ENCODE data around the gene TAOK1. TPM values are rescaled to one million over a fixed set of nuclear protein-coding genes. Genes with fewer than 3 reads are reported as not detected.

TAOK1 gene
- total and polyA plus RNA-seq, 4 donors: 4.3 to 20.5 (median 12.6) TPM

- H3K9ac ChIP-seq (ENCODE audit: low read depth in 1 of 2, low read length in 2 of 2): no peak overlapping the region
Observed at GRCh38 chr17:29347831-29348629, 42.1 kb upstream of the TAOK1 start.

GRCh38 chr17:29349409-29349808 is 40.8 kb upstream of the TAOK1 start:
- Histone ChIP-seq H3K27me3 (ENCODE audit: control insufficient read depth in 4 of 4, insufficient read depth in 4 of 4, low read length in 3 of 4) (no peaks in the 10 kb centered on the region), H3K27ac (ENCODE audit: low read depth in 1 of 2, low read length in 2 of 2) (no peak overlapping the region), H3K36me3 (ENCODE audit: control insufficient read depth in 4 of 4, insufficient read depth in 3 of 4, low read depth in 1 of 4, low read length in 3 of 4) (no peaks in the 10 kb centered on the region), H3K9me3 (ENCODE audit: control insufficient read depth in 4 of 4, low read length in 3 of 4) (no peaks in the 10 kb centered on the region), H3K4me1 (ENCODE audit: control insufficient read depth in 4 of 4, insufficient read depth in 4 of 4, low read length in 3 of 4) (no peaks in the 10 kb centered on the region), H3K9ac (ENCODE audit: low read depth in 1 of 2, low read length in 2 of 2) (no peak overlapping the region), H3K4me3 (ENCODE audit: low read depth in 1 of 3, low read length in 3 of 3) (no peak overlapping the region)
- TF ChIP-seq MAX (IDR thresholded peaks at IDR 0.05): no peak
- no peak for DNase-seq (ENCODE audit: low spot score)
- WGBS: 91% methylated on average over 2 of the region's 2 CpGs

More at GRCh38 chr17:29347831-29348629, 42.1 kb upstream of the TAOK1 start:
- no peaks in the 10 kb centered on the region for H3K4me1 ChIP-seq (ENCODE audit: control insufficient read depth in 4 of 4, insufficient read depth in 4 of 4, low read length in 3 of 4)
- H3K4me3 ChIP-seq (ENCODE audit: low read depth in 1 of 3, low read length in 3 of 3): no peak overlapping the region
- H3K9me3 ChIP-seq (ENCODE audit: control insufficient read depth in 4 of 4, low read length in 3 of 4): no peaks in the 10 kb centered on the region
- no peak overlapping the region for H3K27ac ChIP-seq (ENCODE audit: low read depth in 1 of 2, low read length in 2 of 2)
- no peak for TF ChIP-seq YY1 (IDR thresholded peaks at IDR 0.05)
- TF ChIP-seq EGR1 (IDR thresholded peaks at IDR 0.05; ENCODE audit: low read depth in 2 of 2): no peak
- TF ChIP-seq HNF4A (conservative IDR thresholded peaks at IDR 0.05): no peak
- TF ChIP-seq FOXA2 (IDR thresholded peaks at IDR 0.05): no peak
- TF ChIP-seq NR2F2 (IDR thresholded peaks at IDR 0.05): no peak
- no peak for TF ChIP-seq RAD21 (IDR thresholded peaks at IDR 0.05)
- TF ChIP-seq RXRA (IDR thresholded peaks at IDR 0.05): no peak
- TF ChIP-seq HNF4G (IDR thresholded peaks at IDR 0.05): no peak
- no peak for TF ChIP-seq ZBTB33 (IDR thresholded peaks at IDR 0.05)
- no peaks in the 10 kb centered on the region for H3K27me3 ChIP-seq (ENCODE audit: control insufficient read depth in 4 of 4, insufficient read depth in 4 of 4, low read length in 3 of 4)
- H3K36me3 ChIP-seq (ENCODE audit: control insufficient read depth in 4 of 4, insufficient read depth in 3 of 4, low read depth in 1 of 4, low read length in 3 of 4): no peaks in the 10 kb centered on the region
- DNase-seq (ENCODE audit: low spot score): no peak
- 85% methylated on average over 3 of the region's 3 CpGs for WGBS

- 78% methylated on average over 2 of the region's 2 CpGs for WGBS
- Histone ChIP-seq H3K4me3 (ENCODE audit: low read depth in 1 of 3, low read length in 3 of 3) (no peak overlapping the region), H3K4me1 (ENCODE audit: control insufficient read depth in 4 of 4, insufficient read depth in 4 of 4, low read length in 3 of 4) (no peaks in the 10 kb centered on the region), H3K9me3 (ENCODE audit: control insufficient read depth in 4 of 4, low read length in 3 of 4) (no peaks in the 10 kb centered on the region), H3K9ac (ENCODE audit: low read depth in 1 of 2, low read length in 2 of 2) (no peak overlapping the region), H3K27ac (ENCODE audit: low read depth in 1 of 2, low read length in 2 of 2) (no peak overlapping the region), H3K27me3 (ENCODE audit: control insufficient read depth in 4 of 4, insufficient read depth in 4 of 4, low read length in 3 of 4) (no peaks in the 10 kb centered on the region), H3K36me3 (ENCODE audit: control insufficient read depth in 4 of 4, insufficient read depth in 3 of 4, low read depth in 1 of 4, low read length in 3 of 4) (no peaks in the 10 kb centered on the region)
- DNase-seq (ENCODE audit: low spot score): no peak
- no peak for TF ChIP-seq CTCF (IDR thresholded peaks at IDR 0.05; ENCODE audit: low read depth, low read length, missing input control)
- TF ChIP-seq HNF4A (conservative IDR thresholded peaks at IDR 0.05): no peak
- no peak for TF ChIP-seq HNF4G (IDR thresholded peaks at IDR 0.05)
- TF ChIP-seq REST (IDR thresholded peaks at IDR 0.05): no peak
- no peak for TF ChIP-seq RAD21 (IDR thresholded peaks at IDR 0.05)
- TF ChIP-seq NR2F2 (IDR thresholded peaks at IDR 0.05): no peak
- TF ChIP-seq MAX (IDR thresholded peaks at IDR 0.05): no peak
- no peak for TF ChIP-seq YY1 (IDR thresholded peaks at IDR 0.05)
- TF ChIP-seq ZBTB33 (IDR thresholded peaks at IDR 0.05): no peak
- TF ChIP-seq JUND (IDR thresholded peaks at IDR 0.05): no peak
Observed at GRCh38 chr17:29352146-29352545, 38.0 kb upstream of the TAOK1 start.

Data from liver (tissue), 9 donors.